ENCODE results near the gene COL23A1. TPM values are rescaled to one million over a fixed set of nuclear protein-coding genes. Genes with fewer than 3 reads are reported as not detected.

The COL23A1 gene
- total and polyA plus RNA-seq, 4 donors = 0.76 to 4.4 (median 1.3) TPM

DNA sequence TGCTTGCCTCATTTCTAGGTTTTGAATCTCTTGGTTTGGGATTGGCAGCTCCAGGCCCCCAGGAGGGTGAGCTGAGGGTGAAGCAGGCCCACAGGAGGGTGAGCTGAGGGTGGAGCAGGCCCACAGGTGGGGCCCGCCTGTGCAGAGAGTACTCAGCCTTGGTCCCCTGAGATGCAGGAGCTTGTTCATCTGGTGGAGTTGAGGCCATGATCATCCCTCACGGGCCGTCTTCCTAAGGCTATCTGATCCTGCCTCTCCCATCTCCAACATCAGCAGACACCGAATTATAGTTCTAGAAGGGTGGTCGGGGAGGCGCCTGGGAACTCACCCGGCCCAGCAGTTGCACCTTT lies 225.9 kb downstream of the COL23A1 start:
- ATAC-seq (ENCODE audit: insufficient read depth, low FRiP score) (no peak), DNase-seq (no peak)
- Histone ChIP-seq H3K9me3 (ENCODE audit: control insufficient read depth in 4 of 4, insufficient read depth in 3 of 4, low read length in 3 of 4) (peaks cover 0 to 6% (median 2%) of the 10 kb centered on the region in 4 donors), H3K9ac (ENCODE audit: insufficient read depth in 1 of 2, low read length in 2 of 2) (no peak overlapping the region), H3K4me3 (no peak overlapping the region), H3K36me3 (ENCODE audit: control insufficient read depth in 4 of 4, insufficient read depth in 4 of 4, low read length in 4 of 4) (no peaks in the 10 kb centered on the region), H3K27ac (ENCODE audit: low read depth in 1 of 2, low read length in 1 of 2) (no peak overlapping the region), H3K27me3 (ENCODE audit: control insufficient read depth in 3 of 3, insufficient read depth in 3 of 3, low read length in 2 of 3) (no peaks in the 10 kb centered on the region), H3K4me1 (ENCODE audit: control insufficient read depth in 5 of 5, insufficient read depth in 5 of 5, low read length in 5 of 5) (peaks cover 0 to 2% (median 0%) of the 10 kb centered on the region in 5 donors)
- TF ChIP-seq, protein P1, sequence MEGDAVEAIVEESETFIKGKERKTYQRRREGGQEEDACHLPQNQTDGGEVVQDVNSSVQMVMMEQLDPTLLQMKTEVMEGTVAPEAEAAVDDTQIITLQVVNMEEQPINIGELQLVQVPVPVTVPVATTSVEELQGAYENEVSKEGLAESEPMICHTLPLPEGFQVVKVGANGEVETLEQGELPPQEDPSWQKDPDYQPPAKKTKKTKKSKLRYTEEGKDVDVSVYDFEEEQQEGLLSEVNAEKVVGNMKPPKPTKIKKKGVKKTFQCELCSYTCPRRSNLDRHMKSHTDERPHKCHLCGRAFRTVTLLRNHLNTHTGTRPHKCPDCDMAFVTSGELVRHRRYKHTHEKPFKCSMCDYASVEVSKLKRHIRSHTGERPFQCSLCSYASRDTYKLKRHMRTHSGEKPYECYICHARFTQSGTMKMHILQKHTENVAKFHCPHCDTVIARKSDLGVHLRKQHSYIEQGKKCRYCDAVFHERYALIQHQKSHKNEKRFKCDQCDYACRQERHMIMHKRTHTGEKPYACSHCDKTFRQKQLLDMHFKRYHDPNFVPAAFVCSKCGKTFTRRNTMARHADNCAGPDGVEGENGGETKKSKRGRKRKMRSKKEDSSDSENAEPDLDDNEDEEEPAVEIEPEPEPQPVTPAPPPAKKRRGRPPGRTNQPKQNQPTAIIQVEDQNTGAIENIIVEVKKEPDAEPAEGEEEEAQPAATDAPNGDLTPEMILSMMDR (IDR thresholded peaks at IDR 0.05; ENCODE audit: control extremely low read depth, extremely low read depth) = no peak
- WGBS, 2 donors = 94% methylated on average over 7 of the region's 7 CpGs

DNA sequence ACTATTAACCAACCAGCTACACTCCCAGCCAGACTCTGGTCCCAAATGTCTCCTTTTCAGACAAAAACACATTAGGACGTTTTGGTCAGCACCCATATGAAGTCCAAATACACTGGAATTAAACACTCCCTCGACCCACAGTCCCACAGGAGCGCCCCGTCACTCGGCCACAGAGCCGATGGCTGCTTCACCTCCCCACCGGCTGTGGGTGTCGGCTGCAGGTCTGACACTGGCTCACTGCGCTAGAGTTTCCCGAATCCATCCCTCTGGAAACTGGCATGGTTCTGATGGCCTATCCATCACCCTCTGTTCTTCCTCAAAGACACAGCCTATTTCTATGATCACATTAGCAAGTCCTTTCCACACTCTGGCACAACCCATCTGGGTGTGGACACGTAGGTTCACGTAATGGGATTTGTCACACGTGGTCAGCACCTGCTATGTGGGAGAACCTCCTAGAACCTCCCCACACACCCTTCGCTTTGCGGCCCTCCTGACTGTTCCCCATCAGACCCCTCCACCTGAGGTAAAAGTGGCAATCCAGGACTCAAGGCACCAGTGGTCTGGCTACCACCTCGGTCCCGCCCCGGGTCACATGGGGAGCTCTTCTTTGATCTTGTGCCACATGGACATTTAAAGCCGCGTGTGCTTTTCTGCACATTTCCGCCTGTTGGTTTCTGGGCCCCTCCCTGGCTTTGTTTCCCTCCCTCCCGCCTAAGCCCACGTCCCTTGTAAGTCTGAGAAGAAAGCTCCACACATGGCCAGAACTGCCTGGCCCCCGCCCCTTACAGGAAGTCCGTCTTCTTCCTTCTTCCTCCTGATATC lies 226.5 kb downstream of the COL23A1 start:
- Histone ChIP-seq H3K9me3 (ENCODE audit: control insufficient read depth in 4 of 4, insufficient read depth in 3 of 4, low read length in 3 of 4) (peaks cover 0 to 2% (median 0%) of the 10 kb centered on the region in 4 donors), H3K9ac (ENCODE audit: insufficient read depth in 1 of 2, low read length in 2 of 2) (no peak overlapping the region), H3K36me3 (ENCODE audit: control insufficient read depth in 4 of 4, insufficient read depth in 4 of 4, low read length in 4 of 4) (no peaks in the 10 kb centered on the region), H3K27ac (ENCODE audit: low read depth in 1 of 2, low read length in 1 of 2) (no peak overlapping the region), H3K4me3 (no peak overlapping the region), H3K4me1 (ENCODE audit: control insufficient read depth in 5 of 5, insufficient read depth in 5 of 5, low read length in 5 of 5) (peaks cover 0 to 3% (median 0%) of the 10 kb centered on the region in 5 donors), H3K27me3 (ENCODE audit: control insufficient read depth in 3 of 3, insufficient read depth in 3 of 3, low read length in 2 of 3) (no peaks in the 10 kb centered on the region)
- DNase-seq (peak in 1 of 3 donors; percentile 47), ATAC-seq (ENCODE audit: insufficient read depth, low FRiP score) (no peak)
- 67 to 70% methylated on average over 25 of the region's 25 CpGs for WGBS, 2 donors
- TF ChIP-seq, protein P1 (IDR thresholded peaks at IDR 0.05; ENCODE audit: control extremely low read depth, extremely low read depth) = no peak

DNA sequence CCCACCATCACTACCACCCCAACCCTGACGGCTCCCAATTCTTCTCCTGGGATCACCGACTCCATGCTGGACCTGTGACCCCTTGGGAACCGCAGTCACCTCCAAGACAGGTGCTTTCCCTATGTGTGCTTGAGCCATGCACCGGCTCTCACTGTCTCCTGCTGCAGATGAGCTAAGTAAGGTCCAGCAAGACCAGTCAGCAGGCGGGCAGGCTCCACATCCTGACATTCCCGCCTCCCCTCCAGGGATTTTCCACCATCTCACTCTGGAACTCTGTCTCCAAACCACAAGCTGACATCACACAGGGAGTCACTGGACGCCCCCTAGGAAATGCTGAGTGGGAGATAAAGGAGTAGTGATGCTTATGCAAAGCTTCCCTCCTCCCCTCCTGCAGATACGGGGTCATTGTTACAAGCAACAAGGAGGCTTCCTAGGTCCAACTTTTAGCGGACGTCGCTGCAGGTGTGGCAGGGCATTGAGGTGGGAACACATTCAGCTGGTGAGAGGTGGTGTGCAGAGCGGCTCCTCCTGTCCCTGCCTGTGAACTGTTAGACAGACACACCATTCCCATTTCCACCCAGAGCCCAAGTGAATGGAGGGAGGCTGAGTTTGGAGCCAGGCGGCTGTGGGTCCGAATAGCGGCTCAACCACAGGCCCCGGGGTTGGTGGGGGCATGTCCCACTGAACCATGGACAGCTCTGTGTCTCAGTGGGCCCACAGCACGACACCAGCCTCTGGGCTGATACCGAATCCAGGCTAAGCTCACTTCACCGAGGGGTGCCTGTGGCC lies 228.3 kb downstream of the COL23A1 start:
- Histone ChIP-seq H3K4me3 (no peak overlapping the region), H3K27ac (ENCODE audit: low read depth in 1 of 2, low read length in 1 of 2) (no peak overlapping the region), H3K9ac (ENCODE audit: insufficient read depth in 1 of 2, low read length in 2 of 2) (no peak overlapping the region), H3K36me3 (ENCODE audit: control insufficient read depth in 4 of 4, insufficient read depth in 4 of 4, low read length in 4 of 4) (no peaks in the 10 kb centered on the region), H3K9me3 (ENCODE audit: control insufficient read depth in 4 of 4, insufficient read depth in 3 of 4, low read length in 3 of 4) (peaks cover 0 to 2% (median under 1%) of the 10 kb centered on the region in 4 donors), H3K27me3 (ENCODE audit: control insufficient read depth in 3 of 3, insufficient read depth in 3 of 3, low read length in 2 of 3) (peaks cover 0 to 7% (median 0%) of the 10 kb centered on the region in 3 donors), H3K4me1 (ENCODE audit: control insufficient read depth in 5 of 5, insufficient read depth in 5 of 5, low read length in 5 of 5) (peaks cover 0 to 9% (median 0%) of the 10 kb centered on the region in 5 donors)
- ATAC-seq (ENCODE audit: insufficient read depth, low FRiP score) (no peak), DNase-seq (no peak)
- TF ChIP-seq, protein P1 (IDR thresholded peaks at IDR 0.05; ENCODE audit: control extremely low read depth, extremely low read depth) = no peak
- 86 to 91% methylated on average over 19 of the region's 19 CpGs for WGBS, 2 donors
